Muscle of leg (tissue), 11 donors: ENCODE measurements around the gene DBNDD1. TPM values are rescaled to one million over a fixed set of nuclear protein-coding genes. Genes with fewer than 3 reads are reported as not detected.
"Not testable (repeated sequence)": the region's sequence is repeated elsewhere in the genome, so short reads cannot be mapped to it uniquely, and the experiment has no call there.

Source experiments
- DNase-seq: peaks from one replicate; pipeline ENCODE4 v3.0.0; 2013
- H3K27ac ChIP-seq: one replicate; pipeline ENCODE4 v1.5.1; 2013; ENCODE audit warnings: mild to moderate bottlenecking, low read length, control low read depth
- H3K27me3 ChIP-seq: one replicate; pipeline ENCODE4 v1.6.1; 2013; ENCODE audit warnings: low read length; ENCODE audit not compliant: control insufficient read depth, insufficient read depth
- H3K36me3 ChIP-seq: one replicate; pipeline ENCODE4 v1.6.1; 2013; ENCODE audit warnings: low read length; ENCODE audit not compliant: control insufficient read depth, insufficient read depth
- H3K4me1 ChIP-seq: one replicate; pipeline ENCODE4 v1.6.1; 2013; ENCODE audit warnings: low read length; ENCODE audit not compliant: control insufficient read depth, insufficient read depth
- H3K4me3 ChIP-seq: one replicate; pipeline ENCODE4 v1.5.1; 2013; ENCODE audit warnings: low read length, control low read depth
- H3K9me3 ChIP-seq: replicated peaks from 2 replicates; pipeline ENCODE4 v1.6.1; 2013; ENCODE audit warnings: low read depth, low read length; ENCODE audit not compliant: control insufficient read depth
- WGBS: methylation state at CpG from one replicate; pipeline ENCODE4 v1.1.5; 2013; ENCODE audit warnings: missing lambda C conversion rate; ENCODE audit not compliant: insufficient coverage; 5-methylcytosine and 5-hydroxymethylcytosine counted together
- polyA plus RNA-seq, 8 donors: library from polyadenylated mRNA; unstranded; fragments of 120-200 nt; gene quantifications; one replicate each; pipeline versions ENCODE4 v1.2.1 to v1.2.3, GENCODE V29; 2013; ENCODE audit warnings: inconsistent platforms in 1 of 8, low replicate concordance in 1 of 8; ENCODE audit not compliant: insufficient read length in 8 of 8, insufficient read depth in 1 of 8
- total RNA-seq: library from RNA; stranded (reverse); fragments of 120-200 nt; gene quantifications from one replicate; pipeline ENCODE4 v1.2.4, GENCODE V29; 2013

DBNDD1 gene
- total and polyA plus RNA-seq, 9 donors = 2.7 to 16.6 (median 10.6) TPM

GRCh38 chr16:89981414-89981813, 37.8 kb downstream of the DBNDD1 start:
- H3K36me3 ChIP-seq = peaks cover 72% of the 10 kb centered on the region
- 98% methylated on average over 4 of the region's 8 CpGs for WGBS

GRCh38 chr16:89974870-89975269, 44.4 kb downstream of the DBNDD1 start:
- H3K4me1 ChIP-seq = peaks cover 21% of the 10 kb centered on the region
- H3K27me3 ChIP-seq = no peaks in the 10 kb centered on the region
- no peak overlapping the region for H3K27ac ChIP-seq
- H3K4me3 ChIP-seq = no peak overlapping the region
- H3K9me3 ChIP-seq = peaks cover 16% of the 10 kb centered on the region
- WGBS = 80% methylated on average over 1 of the region's 2 CpGs
- no peak for DNase-seq
- peaks cover 23% of the 10 kb centered on the region for H3K36me3 ChIP-seq

More at GRCh38 chr16:89981414-89981813, 37.8 kb downstream of the DBNDD1 start:
- Histone ChIP-seq H3K27me3 (no peaks in the 10 kb centered on the region), H3K4me1 (peaks cover 16% of the 10 kb centered on the region), H3K4me3 (no peak overlapping the region), H3K27ac (no peak overlapping the region), H3K9me3 (no peaks in the 10 kb centered on the region)
- no peak for DNase-seq

GRCh38 chr16:89973654-89974335, 45.5 kb downstream of the DBNDD1 start:
- Histone ChIP-seq H3K27me3 (no peaks in the 10 kb centered on the region), H3K4me1 (peaks cover 21% of the 10 kb centered on the region), H3K27ac (no peak overlapping the region), H3K36me3 (peaks cover 21% of the 10 kb centered on the region), H3K4me3 (no peak overlapping the region), H3K9me3 (peaks cover 20% of the 10 kb centered on the region)
- WGBS = 92% methylated on average over 6 of the region's 13 CpGs
- DNase-seq = no peak

- 20% methylated on average over 1 of the region's 14 CpGs for WGBS
- no peaks in the 10 kb centered on the region for H3K27me3 ChIP-seq
- H3K4me1 ChIP-seq = peaks cover 21% of the 10 kb centered on the region
- peaks cover 20% of the 10 kb centered on the region for H3K9me3 ChIP-seq
- H3K36me3 ChIP-seq = peaks cover 19% of the 10 kb centered on the region
- peak overlapping the region; percentile 97 for H3K4me3 ChIP-seq
- no peak for DNase-seq
- peak overlapping the region; percentile 87 for H3K27ac ChIP-seq
These were observed 46.0 kb downstream of the DBNDD1 start for GRCh38 chr16:89973235-89973634.

GRCh38 chr16:89972244-89973234, 46.7 kb downstream of the DBNDD1 start:
- DNase-seq = peak; percentile 97
- peaks cover 12% of the 10 kb centered on the region for H3K36me3 ChIP-seq
- H3K9me3 ChIP-seq = peaks cover 20% of the 10 kb centered on the region
- no peaks in the 10 kb centered on the region for H3K27me3 ChIP-seq
- H3K4me3 ChIP-seq = peak overlapping the region; percentile 97
- peaks cover 21% of the 10 kb centered on the region for H3K4me1 ChIP-seq
- WGBS = under 1% methylated on average over 101 of the region's 104 CpGs
- peak overlapping the region; percentile 87 for H3K27ac ChIP-seq

GRCh38 chr16:89971495-89972243, 47.6 kb downstream of the DBNDD1 start:
- H3K4me1 ChIP-seq = peaks cover 21% of the 10 kb centered on the region
- 50% methylated on average over 37 of the region's 42 CpGs for WGBS
- H3K27ac ChIP-seq = peak overlapping the region; percentile 87
- no peaks in the 10 kb centered on the region for H3K27me3 ChIP-seq
- DNase-seq = no peak
- H3K4me3 ChIP-seq = peak overlapping the region; percentile 97
- H3K36me3 ChIP-seq = peaks cover 13% of the 10 kb centered on the region
- H3K9me3 ChIP-seq = peaks cover 20% of the 10 kb centered on the region

- peaks cover 22% of the 10 kb centered on the region for H3K36me3 ChIP-seq
- H3K9me3 ChIP-seq = peaks cover 20% of the 10 kb centered on the region
- no peaks in the 10 kb centered on the region for H3K27me3 ChIP-seq
- no peak overlapping the region for H3K27ac ChIP-seq
- H3K4me1 ChIP-seq = peaks cover 21% of the 10 kb centered on the region
- WGBS = 87% methylated on average over 3 of the region's 6 CpGs
- peak; percentile 37 for DNase-seq
- no peak overlapping the region for H3K4me3 ChIP-seq
These were observed 49.4 kb downstream of the DBNDD1 start for GRCh38 chr16:89969741-89970410.

- 83% methylated on average over 9 of the region's 11 CpGs for WGBS
- Histone ChIP-seq H3K9me3 (peaks cover 20% of the 10 kb centered on the region), H3K36me3 (peaks cover 34% of the 10 kb centered on the region), H3K4me1 (peaks cover 14% of the 10 kb centered on the region)
- H3K27ac ChIP-seq, DNase-seq, H3K27me3 ChIP-seq, H3K4me3 ChIP-seq: not testable (repeated sequence)
These were observed 51.2 kb downstream of the DBNDD1 start for GRCh38 chr16:89968074-89968473.

GRCh38 chr16:89967436-89967835, 51.8 kb downstream of the DBNDD1 start:
- peaks cover 13% of the 10 kb centered on the region for H3K4me1 ChIP-seq
- not testable (repeated sequence) for H3K27me3 ChIP-seq, DNase-seq, H3K4me3 ChIP-seq, H3K27ac ChIP-seq
- WGBS = no CpG with 5 or more reads among the region's 5 CpGs
- peaks cover 20% of the 10 kb centered on the region for H3K9me3 ChIP-seq
- peaks cover 37% of the 10 kb centered on the region for H3K36me3 ChIP-seq
